Activated naive CD4-positive, alpha-beta T cell treated with anti-CD3 and anti-CD28 coated beads for 36 hours (primary cell): ENCODE data around the gene CPNE7. TPM values are rescaled to one million over a fixed set of nuclear protein-coding genes. Genes with fewer than 3 reads are reported as not detected.

ENCODE experiments used
- CTCF ChIA-PET: fragments of 350-600 bp; sonication (Branson Sonifier 250); formaldehyde crosslinking; loops from one replicate; lab custom pipeline; 2021; ENCODE audit warnings: antibody characterized with exemption; lab: Charles Lee
- DNase-seq: peaks from one replicate; pipeline ENCODE4 v3.0.0-alpha.2; 2020
- H3K27ac Mint-ChIP-seq: one replicate; pipeline ENCODE4 v1.8.0; 2021; ENCODE audit warnings: mild to moderate bottlenecking, mixed read lengths
- H3K27me3 Mint-ChIP-seq: one replicate; pipeline ENCODE4 v1.8.0; 2021; ENCODE audit warnings: low read depth, mixed read lengths
- H3K36me3 Mint-ChIP-seq: one replicate; pipeline ENCODE4 v1.8.0; 2021; ENCODE audit warnings: low read depth, mixed read lengths
- H3K4me1 Mint-ChIP-seq: one replicate; pipeline ENCODE4 v1.8.0; 2021; ENCODE audit warnings: low read depth, mixed read lengths
- H3K4me3 Mint-ChIP-seq: one replicate; pipeline ENCODE4 v1.8.0; 2021; ENCODE audit warnings: mild to moderate bottlenecking, moderate library complexity, mixed read lengths
- H3K9me3 Mint-ChIP-seq: one replicate; pipeline ENCODE4 v1.8.0; 2021; ENCODE audit warnings: mixed read lengths
- intact Hi-C: fragments of 100-400 bp; cut with micrococcal nuclease; formaldehyde crosslinking; loops from one replicate; pipeline ENCODE4 v1.15.1; 2023
- total RNA-seq, 2 experiments: library from RNA; stranded (reverse); gene quantifications; one replicate each; pipeline ENCODE4 v1.2.3, GENCODE V29; 2021

Gene CPNE7
- total RNA-seq, 2 experiments from 2014 or later = 6.4 to 9.0 TPM

- H3K27ac Mint-ChIP-seq = no peak overlapping the region
- CTCF ChIA-PET = no interaction called here
- H3K4me1 Mint-ChIP-seq = peaks cover 12% of the 10 kb centered on the region
- intact Hi-C loops = no loop called here
- H3K4me3 Mint-ChIP-seq = no peak overlapping the region
- H3K9me3 Mint-ChIP-seq = no peaks in the 10 kb centered on the region
- no peaks in the 10 kb centered on the region for H3K27me3 Mint-ChIP-seq
- no peaks in the 10 kb centered on the region for H3K36me3 Mint-ChIP-seq
- no peak for DNase-seq
Observed at GRCh38 chr16:89606006-89606405, 30.4 kb downstream of the CPNE7 start.

GRCh38 chr16:89607453-89607852, 31.9 kb downstream of the CPNE7 start:
- H3K4me1 Mint-ChIP-seq = peaks cover 7% of the 10 kb centered on the region
- no peaks in the 10 kb centered on the region for H3K9me3 Mint-ChIP-seq
- no peak overlapping the region for H3K27ac Mint-ChIP-seq
- DNase-seq = no peak
- H3K27me3 Mint-ChIP-seq = no peaks in the 10 kb centered on the region
- intact Hi-C loops = no loop called here
- CTCF ChIA-PET = no interaction called here
- H3K36me3 Mint-ChIP-seq = no peaks in the 10 kb centered on the region
- H3K4me3 Mint-ChIP-seq = no peak overlapping the region

GRCh38 chr16:89607937-89608740, 32.6 kb downstream of the CPNE7 start:
- DNase-seq = no peak
- H3K4me3 Mint-ChIP-seq = no peak overlapping the region
- no peaks in the 10 kb centered on the region for H3K27me3 Mint-ChIP-seq
- CTCF ChIA-PET = no interaction called here
- H3K36me3 Mint-ChIP-seq = no peaks in the 10 kb centered on the region
- no peaks in the 10 kb centered on the region for H3K9me3 Mint-ChIP-seq
- intact Hi-C loops = no loop called here
- no peak overlapping the region for H3K27ac Mint-ChIP-seq
- H3K4me1 Mint-ChIP-seq = peaks cover under 1% of the 10 kb centered on the region

- no peaks in the 10 kb centered on the region for H3K36me3 Mint-ChIP-seq
- CTCF ChIA-PET = no interaction called here
- intact Hi-C loops = no loop called here
- H3K27ac Mint-ChIP-seq = no peak overlapping the region
- H3K4me1 Mint-ChIP-seq = no peaks in the 10 kb centered on the region
- no peak for DNase-seq
- H3K4me3 Mint-ChIP-seq = no peak overlapping the region
- no peaks in the 10 kb centered on the region for H3K27me3 Mint-ChIP-seq
- H3K9me3 Mint-ChIP-seq = no peaks in the 10 kb centered on the region
Observed at GRCh38 chr16:89610108-89610453, 34.5 kb downstream of the CPNE7 start.

- intact Hi-C loops = no loop called here
- H3K27ac Mint-ChIP-seq = no peak overlapping the region
- H3K4me3 Mint-ChIP-seq = no peak overlapping the region
- CTCF ChIA-PET = no interaction called here
- DNase-seq = no peak
- H3K36me3 Mint-ChIP-seq = no peaks in the 10 kb centered on the region
- H3K27me3 Mint-ChIP-seq = no peaks in the 10 kb centered on the region
- peaks cover 12% of the 10 kb centered on the region for H3K4me1 Mint-ChIP-seq
- no peaks in the 10 kb centered on the region for H3K9me3 Mint-ChIP-seq
Observed at GRCh38 chr16:89612415-89613166, 37.0 kb downstream of the CPNE7 start.

- intact Hi-C loops = no loop called here
- H3K4me3 Mint-ChIP-seq = no peak within 1 kb of the TSS
- CTCF ChIA-PET = no interaction called here
- no peaks in the 10 kb centered on the region for H3K27me3 Mint-ChIP-seq
- H3K9me3 Mint-ChIP-seq = no peaks in the 10 kb centered on the region
- H3K36me3 Mint-ChIP-seq = no peaks in the 10 kb centered on the region
- peaks cover 12% of the 10 kb centered on the region for H3K4me1 Mint-ChIP-seq
- no peak for DNase-seq
- H3K27ac Mint-ChIP-seq = no peak within 1 kb of the TSS
Observed at GRCh38 chr16:89613231-89613953, 37.8 kb downstream of the CPNE7 start, which contains the start of gene DPEP1. DPEP1 (plus strand) TSS chr16:89613642; CDS start chr16:89630411, 16,769 bp downstream.

- DNase-seq = no peak
- Mint-ChIP-seq H3K27me3 (no peaks in the 10 kb centered on the region), H3K27ac (no peak overlapping the region), H3K4me3 (no peak overlapping the region), H3K36me3 (no peaks in the 10 kb centered on the region), H3K9me3 (no peaks in the 10 kb centered on the region), H3K4me1 (peaks cover 12% of the 10 kb centered on the region)
- intact Hi-C loops = no loop called here
- CTCF ChIA-PET = interaction anchor here (0.8 kb wide), 1 partner anchor 14 kb away, joined by 3 read pairs; no protein-coding TSS in a partner anchor
Observed at GRCh38 chr16:89613954-89614459, 38.4 kb downstream of the CPNE7 start.

- intact Hi-C loops = no loop called here
- no peak for DNase-seq
- H3K27ac Mint-ChIP-seq = no peak overlapping the region
- peaks cover 12% of the 10 kb centered on the region for H3K4me1 Mint-ChIP-seq
- no peak overlapping the region for H3K4me3 Mint-ChIP-seq
- H3K9me3 Mint-ChIP-seq = no peaks in the 10 kb centered on the region
- no peaks in the 10 kb centered on the region for H3K36me3 Mint-ChIP-seq
- CTCF ChIA-PET = interaction anchor here (0.6 to 1.1 kb wide), 5 partner anchors 14 to 770 kb away, joined by 3 to 4 read pairs (median 3); no protein-coding TSS in a partner anchor
- H3K27me3 Mint-ChIP-seq = no peaks in the 10 kb centered on the region
Observed at GRCh38 chr16:89615176-89615575, 39.6 kb downstream of the CPNE7 start.

- intact Hi-C loops = no loop called here
- H3K4me1 Mint-ChIP-seq = peaks cover 12% of the 10 kb centered on the region
- DNase-seq = peak; percentile 21
- H3K27me3 Mint-ChIP-seq = no peaks in the 10 kb centered on the region
- H3K4me3 Mint-ChIP-seq = no peak overlapping the region
- CTCF ChIA-PET = interaction anchor here (0.7 to 1.1 kb wide), 3 partner anchors 13 to 770 kb away, joined by 3 read pairs; no protein-coding TSS in a partner anchor
- H3K36me3 Mint-ChIP-seq = no peaks in the 10 kb centered on the region
- no peak overlapping the region for H3K27ac Mint-ChIP-seq
- H3K9me3 Mint-ChIP-seq = no peaks in the 10 kb centered on the region
Observed at GRCh38 chr16:89615596-89616090, 40.1 kb downstream of the CPNE7 start.

- no peak overlapping the region for H3K4me3 Mint-ChIP-seq
- no peaks in the 10 kb centered on the region for H3K9me3 Mint-ChIP-seq
- peak overlapping the region; percentile 18 for H3K27ac Mint-ChIP-seq
- intact Hi-C loops = no loop called here
- H3K4me1 Mint-ChIP-seq = peaks cover 12% of the 10 kb centered on the region
- CTCF ChIA-PET = no interaction called here
- no peaks in the 10 kb centered on the region for H3K36me3 Mint-ChIP-seq
- no peaks in the 10 kb centered on the region for H3K27me3 Mint-ChIP-seq
- peak; percentile 26 for DNase-seq
Observed at GRCh38 chr16:89616623-89617022, 41.1 kb downstream of the CPNE7 start.

GRCh38 chr16:89617036-89617435, 41.5 kb downstream of the CPNE7 start:
- CTCF ChIA-PET = no interaction called here
- H3K4me1 Mint-ChIP-seq = peaks cover 12% of the 10 kb centered on the region
- no peaks in the 10 kb centered on the region for H3K9me3 Mint-ChIP-seq
- no peak overlapping the region for H3K27ac Mint-ChIP-seq
- H3K4me3 Mint-ChIP-seq = no peak overlapping the region
- peaks cover 1% of the 10 kb centered on the region for H3K27me3 Mint-ChIP-seq
- no peak for DNase-seq
- no peaks in the 10 kb centered on the region for H3K36me3 Mint-ChIP-seq
- intact Hi-C loops = no loop called here
